Activated CD4-positive, alpha-beta T cell treated with anti-CD3 and anti-CD28 coated beads for 4 hours (primary cell): ENCODE measurements around the gene SYTL2.
"Not testable (repeated sequence)": the region's sequence is repeated elsewhere in the genome, so short reads cannot be mapped to it uniquely, and the experiment has no call there.

Source experiments
- DNase-seq, 2 donors: peaks; one replicate each; pipeline ENCODE4 v3.0.0-alpha.2; 2020

The SYTL2 gene

GRCh38 chr11:85795712-85796487 lies 15.0 kb downstream of the SYTL2 start:
- DNase-seq: no peak

DNA sequence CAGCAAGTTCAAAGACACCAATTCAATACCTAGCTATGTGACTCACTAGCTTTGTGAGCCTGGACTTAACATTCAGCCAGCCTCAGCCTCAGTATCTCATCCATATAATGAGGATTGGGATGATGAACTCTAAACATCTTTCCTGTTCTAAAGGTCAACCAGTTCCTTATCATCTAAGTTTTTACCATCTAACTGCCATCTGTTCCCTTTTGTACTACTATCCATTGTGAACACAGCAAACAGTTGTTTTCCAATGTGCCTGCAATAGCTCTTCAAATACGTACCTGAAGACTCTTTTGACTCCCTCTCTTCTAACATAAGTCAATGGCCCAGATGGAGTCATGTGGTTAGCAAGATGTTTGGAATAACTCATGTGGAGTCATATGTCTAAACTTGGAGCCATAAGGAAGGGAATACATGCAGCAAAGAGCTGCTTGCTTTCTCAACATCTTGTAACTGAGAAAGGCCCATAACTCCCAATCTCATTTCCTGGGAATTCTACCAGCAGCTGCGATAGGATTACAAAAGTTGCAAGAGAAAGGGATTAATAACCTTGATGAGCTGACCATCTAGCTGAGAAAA lies 19.4 kb downstream of the SYTL2 start:
- no peak for DNase-seq

DNA sequence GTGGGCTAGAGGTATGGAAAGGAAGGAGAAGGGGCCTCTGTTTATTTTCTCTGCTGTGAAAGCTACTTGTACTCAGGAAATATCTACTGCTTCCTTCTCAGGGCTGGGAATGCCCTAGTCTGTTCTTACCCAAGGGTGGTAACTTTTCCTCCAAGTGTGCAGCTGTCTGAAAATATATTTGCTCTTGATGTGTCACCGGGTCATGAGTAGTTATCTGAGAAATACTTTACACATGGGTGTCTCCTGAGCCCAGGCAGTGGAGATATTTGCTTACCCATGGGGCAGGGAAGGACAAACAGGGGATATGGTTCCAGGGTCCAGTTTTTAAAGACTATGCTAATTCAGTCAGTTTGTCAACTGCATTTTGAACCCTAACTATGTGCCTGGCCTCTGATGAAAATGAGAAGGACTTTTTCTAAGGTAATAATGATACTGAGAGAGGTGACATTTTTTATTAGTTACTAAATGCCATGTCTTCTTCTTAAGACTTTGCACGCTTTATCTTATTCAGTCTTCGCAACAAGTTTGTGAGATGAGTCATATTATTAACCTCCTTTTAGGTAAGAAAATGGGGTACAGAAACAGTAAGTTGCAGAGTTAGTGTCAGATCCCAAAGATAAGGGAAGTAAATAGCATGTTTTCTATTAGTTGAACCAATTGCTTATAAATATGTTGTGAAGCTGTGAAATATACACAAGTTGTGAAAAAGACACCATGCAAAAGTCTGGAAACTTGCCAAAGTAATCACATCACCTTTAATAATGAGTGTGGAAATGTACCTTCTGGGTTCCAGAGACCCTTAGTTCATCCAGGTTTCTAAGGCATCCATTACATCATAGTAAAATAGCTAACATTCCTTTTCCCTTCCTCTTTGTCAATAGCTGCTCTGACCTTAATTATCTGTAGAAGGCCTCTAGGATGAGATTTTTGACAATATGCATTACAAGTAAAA lies 22.9 kb downstream of the SYTL2 start:
- DNase-seq: no peak

GRCh38 chr11:85787168-85787567 lies 23.8 kb downstream of the SYTL2 start:
- DNase-seq: no peak

DNA sequence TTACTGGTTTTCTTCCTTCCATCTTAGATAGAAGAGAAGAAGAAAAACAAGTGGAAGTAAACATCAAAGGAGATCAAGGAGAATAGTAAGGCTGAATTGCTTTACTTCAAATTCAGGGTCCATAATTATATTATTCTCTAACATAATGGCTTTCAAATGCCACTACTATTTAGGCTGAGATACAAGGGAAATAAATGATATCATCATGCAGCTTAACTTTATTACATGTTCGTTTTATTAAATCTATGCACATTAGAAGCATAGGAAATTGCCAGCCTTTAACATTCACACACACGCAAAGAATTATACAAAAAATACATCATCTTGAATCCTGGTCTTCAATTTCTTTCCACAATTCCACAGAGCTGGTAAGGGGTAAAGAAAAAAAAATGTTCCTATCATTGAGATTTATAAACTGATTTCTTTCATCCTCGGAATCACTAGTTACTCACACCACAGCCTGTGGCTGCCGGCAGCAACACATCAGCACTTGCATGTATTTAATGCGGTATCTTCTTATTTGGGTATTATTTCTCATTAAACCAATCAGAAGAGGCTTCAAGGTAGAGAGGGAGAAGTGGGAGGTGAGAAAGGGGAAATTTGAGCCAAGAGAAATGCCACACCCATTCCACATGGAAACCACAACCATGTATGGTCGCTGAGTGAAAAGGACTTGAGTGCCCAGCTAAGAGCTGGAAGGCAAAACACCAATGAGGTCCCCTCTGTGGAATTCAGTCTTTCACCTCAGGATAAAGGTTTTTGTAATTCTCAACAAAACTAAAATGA lies 26.3 kb downstream of the SYTL2 start:
- DNase-seq: no peak

DNA sequence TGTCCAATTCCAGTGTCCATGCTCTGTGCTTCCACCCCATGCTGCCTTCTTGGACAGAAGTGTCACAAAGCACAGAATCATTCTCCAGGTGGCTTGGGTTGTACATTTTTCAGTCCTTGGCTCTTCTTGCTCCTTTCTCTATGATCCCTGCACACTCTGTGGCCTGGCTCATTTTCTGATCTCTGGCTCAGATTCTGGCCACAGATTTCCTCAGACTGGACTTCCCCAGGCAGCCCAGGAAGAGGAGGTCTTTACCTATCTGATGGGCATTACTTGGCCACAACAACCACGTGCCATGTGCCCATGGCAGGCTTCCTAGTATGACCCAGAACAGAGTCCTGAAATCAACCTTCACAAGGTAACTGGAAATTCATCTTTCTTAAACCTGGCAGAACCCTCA lies 27.2 kb downstream of the SYTL2 start:
- no peak for DNase-seq

GRCh38 chr11:85780780-85781517 lies 30.0 kb downstream of the SYTL2 start:
- not testable (repeated sequence) for DNase-seq

DNA sequence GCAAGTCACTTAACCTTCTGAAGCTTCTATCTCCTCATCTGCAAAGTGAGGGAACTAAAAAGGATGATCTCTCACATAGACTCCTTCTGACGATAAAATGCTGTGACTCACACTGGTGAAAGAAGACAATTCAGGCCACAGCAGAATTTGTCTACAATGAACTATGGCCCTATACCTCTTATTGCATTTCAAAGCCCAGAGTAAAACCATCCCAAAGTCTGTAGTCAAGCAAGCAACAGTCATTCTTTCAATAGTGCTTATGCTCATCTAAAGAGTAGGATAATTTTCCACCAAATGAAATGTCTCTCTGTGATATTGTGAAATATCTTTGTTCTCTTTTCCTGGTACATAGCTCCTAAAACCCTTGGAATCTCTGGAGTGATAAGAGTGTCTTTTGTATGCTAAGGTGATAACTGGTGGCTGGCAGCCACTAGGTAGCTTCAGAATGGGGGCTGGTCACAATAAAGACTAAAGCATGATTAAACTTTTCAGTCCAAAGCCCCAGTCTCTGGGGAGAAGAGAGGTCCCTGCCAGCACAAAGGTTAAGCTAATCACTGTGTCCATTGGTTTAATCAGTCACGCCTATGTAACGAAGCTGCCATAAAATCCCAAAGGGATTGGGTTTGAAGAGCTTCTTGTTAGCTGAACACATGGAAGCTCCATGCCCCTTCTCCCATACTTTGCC lies 30.8 kb downstream of the SYTL2 start:
- DNase-seq: no peak

GRCh38 chr11:85777603-85777972 lies 33.4 kb downstream of the SYTL2 start:
- not testable (repeated sequence) for DNase-seq

DNA sequence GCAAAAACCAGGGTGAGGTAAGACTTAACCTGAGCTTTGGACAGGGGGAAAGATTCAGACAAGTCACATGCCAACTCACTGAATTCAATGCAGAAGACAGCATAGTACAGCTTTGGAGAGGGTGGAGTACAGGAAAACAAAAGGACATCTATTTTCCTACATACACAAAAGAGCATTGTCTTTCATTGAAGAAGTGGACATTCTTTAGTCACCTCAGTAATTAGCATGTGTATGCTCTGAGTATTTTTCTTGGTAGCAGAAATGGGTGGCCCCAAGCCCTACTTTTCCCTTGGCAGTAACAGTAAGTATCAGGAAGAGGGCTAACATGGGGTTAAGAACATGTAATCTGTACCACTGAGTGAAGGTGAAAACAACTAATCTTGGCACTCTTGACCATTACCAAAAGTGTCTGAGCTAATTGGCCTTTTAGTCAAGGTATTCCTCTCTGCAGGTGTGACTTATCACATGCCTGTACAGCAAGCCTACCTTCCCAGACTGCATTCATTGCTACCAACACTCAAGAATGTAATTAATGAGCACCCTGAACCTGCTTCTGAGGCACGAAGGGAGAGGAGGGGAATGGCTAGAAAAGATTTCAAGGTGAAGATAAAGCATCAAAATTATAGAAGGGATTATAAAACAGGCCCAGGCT lies 33.9 kb downstream of the SYTL2 start:
- DNase-seq: no peak

DNA sequence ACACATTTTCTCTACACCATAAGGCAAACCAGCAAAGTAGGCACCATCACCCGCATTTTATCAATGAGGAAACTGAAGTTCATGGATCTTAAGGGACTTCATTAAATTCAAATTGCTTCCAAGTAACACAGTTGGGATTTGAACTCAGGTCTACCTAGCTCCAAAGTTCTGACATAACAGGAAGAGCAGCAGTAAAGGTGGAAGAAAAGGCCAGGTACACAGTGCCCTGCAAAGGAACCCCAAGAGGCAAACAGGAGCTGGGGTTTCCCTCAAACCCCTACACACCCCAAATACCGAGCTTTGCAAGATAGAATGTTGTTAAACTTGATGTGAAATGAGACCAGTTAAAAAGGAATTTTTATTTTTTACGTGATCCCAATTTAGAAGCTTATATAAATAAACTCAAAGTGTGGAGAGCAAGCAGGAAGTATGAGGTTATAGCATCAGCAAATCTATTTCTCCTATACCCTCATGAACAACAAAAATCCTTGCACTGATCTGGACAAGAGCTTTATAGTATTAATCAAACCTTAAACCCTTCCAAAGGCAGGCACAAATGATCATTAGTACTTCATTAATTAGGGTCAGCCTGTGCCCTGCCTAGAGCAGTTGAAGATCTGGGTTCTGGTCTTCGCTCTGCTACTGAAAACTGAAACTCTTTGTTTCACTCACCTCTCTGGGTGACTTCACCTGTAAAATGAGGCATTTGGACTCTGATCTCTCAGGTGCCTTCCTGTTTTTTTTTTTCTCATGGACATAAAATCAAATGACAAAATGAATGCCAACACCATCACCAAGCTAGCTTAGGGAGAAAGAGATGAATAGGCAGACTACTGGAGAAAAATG lies 36.5 kb downstream of the SYTL2 start:
- no peak for DNase-seq

- DNase-seq: no peak
These were observed 38.2 kb downstream of the SYTL2 start for GRCh38 chr11:85772695-85773094.

DNA sequence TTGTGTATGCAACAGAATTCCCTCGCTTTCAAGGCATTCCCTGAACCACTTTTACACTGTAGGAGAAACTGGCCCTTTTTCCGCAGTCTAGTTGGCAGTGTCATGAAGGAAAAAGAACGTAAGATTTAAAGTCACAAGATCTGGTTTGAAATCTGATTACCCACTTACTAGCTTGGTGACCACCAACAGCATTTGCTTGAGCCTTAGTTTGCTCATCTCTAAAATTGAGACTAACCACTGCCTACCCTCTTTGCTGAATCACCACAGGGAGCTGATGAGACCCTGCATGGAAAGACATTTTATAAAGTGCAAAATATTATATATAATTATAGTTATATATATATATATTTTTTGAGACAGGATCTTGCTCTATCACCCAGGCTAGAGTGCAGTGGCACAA lies 39.4 kb downstream of the SYTL2 start:
- DNase-seq: no peak

GRCh38 chr11:85769771-85770170 lies 41.2 kb downstream of the SYTL2 start:
- no peak for DNase-seq

DNA sequence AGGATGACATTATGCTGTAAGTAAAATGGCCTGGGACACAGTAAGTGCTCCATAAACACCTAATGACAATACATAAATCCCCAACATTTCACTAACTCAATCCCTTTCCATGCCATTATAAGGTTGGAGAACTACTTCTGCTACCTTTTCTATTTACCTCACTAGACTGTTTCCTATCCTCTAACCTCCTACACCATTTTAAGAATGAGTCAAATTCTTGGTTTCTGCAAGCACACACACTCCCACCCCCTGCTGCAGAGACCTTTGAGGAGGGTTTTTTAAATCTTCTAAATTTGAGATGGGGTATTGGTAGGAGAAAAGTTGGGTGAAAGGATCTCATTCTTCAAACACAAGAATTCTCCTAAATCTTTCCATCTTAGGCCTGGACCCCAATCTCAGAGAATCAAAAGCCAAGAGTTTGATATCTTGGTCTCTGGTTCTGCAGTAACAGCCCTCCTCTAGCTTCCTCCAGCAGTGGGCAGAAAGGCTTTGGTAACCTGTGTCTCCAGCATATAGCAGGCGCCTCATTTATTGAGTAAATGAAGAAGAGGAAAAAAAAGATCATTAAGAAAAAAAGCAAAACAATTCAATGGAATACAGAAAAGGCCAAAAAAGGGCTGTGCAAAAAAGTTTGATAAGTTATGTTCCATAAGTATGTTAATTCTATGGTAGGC lies 42.3 kb downstream of the SYTL2 start:
- no peak for DNase-seq

GRCh38 chr11:85767246-85767945 lies 43.5 kb downstream of the SYTL2 start:
- DNase-seq: no peak

- no peak for DNase-seq
These were observed 44.2 kb downstream of the SYTL2 start for GRCh38 chr11:85766721-85767161.

GRCh38 chr11:85764796-85765195 lies 46.1 kb downstream of the SYTL2 start:
- no peak for DNase-seq

DNA sequence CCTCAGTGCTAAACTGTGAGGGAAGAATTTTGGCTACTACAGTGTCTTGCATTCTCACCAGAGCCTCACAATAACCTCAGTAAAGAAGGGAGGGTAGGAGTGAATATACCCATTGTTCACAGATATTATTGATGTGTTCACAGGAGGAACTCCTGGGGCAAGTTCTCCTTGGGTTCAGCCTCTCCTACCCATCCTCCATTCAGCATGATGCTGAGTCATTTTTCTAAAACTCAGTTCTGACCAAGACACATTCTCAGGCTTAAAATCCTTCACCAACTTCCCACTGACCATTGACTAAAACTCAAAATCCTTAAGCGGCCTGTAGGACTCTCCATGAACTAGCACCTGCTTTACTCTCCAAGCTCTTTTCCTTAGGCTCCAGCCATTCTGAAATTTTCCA lies 48.7 kb downstream of the SYTL2 start:
- no peak for DNase-seq
